DMS153 treated with DMSO at 0.1 percent for 48 hours (cell line): ENCODE results near the gene IL1RL1.

Experiments
- DNase-seq: peaks from one replicate; lab custom pipeline; 2025; ENCODE audit not compliant: unreplicated experiment; lab: John Stamatoyannopoulos, UW

Gene IL1RL1

GRCh38 chr2:102310964-102311640 is at the start of gene IL1RL1:
Gene IL1RL1, plus strand, starts transcription at chr2:102311563. Its CDS starts 26,702 bp downstream, at chr2:102338265.
- DNase-seq: no peak

DNA sequence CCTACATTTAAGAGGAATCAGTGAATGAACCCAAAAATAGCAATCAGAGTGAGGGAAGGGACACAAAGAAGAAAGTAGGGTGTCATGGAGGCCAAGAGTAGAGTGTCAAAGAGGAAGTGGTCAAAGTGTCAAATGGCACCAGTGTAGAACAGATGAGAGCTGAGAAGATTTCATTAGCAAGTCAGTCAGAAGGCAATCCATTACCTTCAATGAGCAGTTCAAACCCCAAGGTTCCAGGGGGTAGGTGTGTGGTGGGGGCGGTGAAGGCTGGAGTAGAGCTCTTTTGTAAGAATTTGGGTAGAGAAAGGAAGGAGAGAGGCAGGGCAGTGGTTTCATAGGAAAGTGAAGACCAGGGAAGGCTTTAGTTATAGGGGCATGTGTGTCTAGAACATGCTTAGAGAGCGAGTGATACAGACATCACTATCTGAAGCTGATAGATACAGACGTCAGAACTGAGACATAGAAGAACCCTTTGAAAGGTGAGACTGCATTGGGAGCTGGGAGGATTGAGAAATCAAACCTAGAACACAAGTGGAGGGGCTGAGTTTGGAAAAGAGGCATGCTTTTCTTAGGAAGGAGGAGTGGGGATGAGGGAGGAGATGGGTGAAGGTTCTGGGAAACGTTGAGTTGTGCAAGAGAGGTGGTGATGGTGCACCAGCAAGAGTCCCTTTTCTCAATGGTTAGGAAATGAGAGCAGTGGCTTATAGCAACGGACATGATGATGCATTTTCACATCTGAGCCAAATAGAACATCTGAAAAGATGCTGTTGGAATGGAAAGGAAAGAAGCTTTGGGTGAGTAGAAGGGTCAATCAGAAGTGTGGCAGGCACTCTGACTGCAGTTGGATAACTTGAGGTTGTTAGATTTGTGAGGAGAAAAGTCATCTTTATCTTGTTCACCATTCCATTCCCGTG is 48.9 kb upstream of the IL1RL1 start:
- DNase-seq: no peak

- no peak for DNase-seq
Measured at GRCh38 chr2:102264952-102265351, 46.4 kb upstream of the IL1RL1 start.

DNA sequence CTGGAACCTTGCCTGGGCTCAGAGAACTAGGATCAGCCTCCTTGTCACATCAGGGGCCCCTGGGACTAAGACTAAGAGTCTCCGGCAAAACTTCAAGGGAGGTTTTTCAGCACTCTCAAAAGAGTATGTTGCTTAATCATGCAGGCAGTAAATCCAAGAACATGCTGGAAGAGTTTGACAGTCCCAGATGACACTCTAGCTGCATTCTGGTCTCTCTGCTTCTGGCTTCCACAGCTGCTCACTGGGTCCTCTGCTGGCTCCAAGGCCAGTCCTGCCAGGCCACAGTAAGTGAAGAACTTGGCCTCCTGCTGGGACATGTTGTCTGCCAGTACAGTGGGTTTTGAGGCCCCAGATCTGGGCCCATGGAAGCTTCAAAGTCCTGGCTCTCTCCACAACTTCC is 45.2 kb upstream of the IL1RL1 start:
- no peak for DNase-seq

- no peak for DNase-seq
Measured at GRCh38 chr2:102267774-102268173, 43.6 kb upstream of the IL1RL1 start.

- DNase-seq: no peak
Measured at GRCh38 chr2:102268510-102269199, 42.7 kb upstream of the IL1RL1 start.

DNA sequence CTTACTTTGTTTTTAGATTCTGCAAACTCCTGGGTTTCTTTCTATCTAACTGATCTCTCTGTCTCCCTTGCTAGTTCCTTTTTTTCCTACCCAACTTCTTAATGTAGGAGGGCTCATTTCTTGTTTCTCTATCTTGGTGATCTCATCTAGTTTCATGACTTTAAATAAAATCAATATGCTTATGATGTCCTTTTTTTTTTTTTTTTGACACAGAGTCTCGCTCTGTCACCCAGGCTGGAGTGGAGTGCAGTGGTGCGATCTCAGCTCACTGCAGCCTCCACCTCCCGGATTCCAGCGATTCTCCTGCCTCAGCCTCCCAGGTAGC is 42.2 kb upstream of the IL1RL1 start:
- no peak for DNase-seq

DNA sequence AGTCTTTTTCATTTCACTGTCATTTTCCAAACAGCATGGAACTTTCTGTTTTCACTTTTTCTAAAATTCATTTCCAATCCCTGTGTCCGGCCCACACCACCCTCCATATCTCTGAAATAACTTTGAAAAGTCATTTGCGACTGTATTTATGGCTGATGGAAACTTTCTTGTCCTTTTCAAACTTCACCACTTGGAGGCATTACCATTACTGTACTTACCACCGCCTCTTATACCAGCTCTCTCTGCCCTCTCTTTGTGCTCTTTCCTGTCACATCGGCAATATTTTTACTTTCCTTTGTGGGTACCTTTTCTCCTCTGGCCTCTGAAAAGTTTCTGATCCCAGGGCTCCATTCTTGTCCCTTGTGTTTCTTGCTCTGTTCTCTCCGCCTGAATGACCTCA is 39.5 kb upstream of the IL1RL1 start:
- no peak for DNase-seq

DNA sequence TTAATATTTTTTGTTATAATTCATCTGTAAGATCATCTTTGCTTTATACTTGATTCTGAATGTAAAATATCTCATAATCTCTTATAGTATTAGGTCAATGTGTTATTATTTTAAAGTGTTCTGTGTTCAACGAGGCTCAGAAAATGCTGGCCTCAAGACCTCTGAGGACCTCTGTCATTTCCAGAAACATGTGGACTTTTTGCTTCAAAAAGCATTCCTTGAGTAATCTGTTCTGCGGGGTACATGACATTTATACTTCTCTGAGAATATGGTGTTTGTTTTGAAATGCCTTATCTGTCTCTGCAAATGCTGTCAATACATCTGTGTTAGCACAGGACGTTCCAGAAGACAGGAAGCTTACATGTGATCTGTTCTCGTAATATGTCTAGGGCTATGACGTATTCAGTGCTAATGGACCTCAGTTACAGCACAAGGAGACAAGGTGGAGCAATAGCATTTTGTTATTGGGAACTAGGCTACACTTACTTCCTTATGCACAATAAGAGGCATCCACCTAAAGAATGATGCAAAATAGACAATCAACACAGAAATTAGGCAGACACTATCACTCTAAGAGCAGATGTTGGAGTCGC is 37.6 kb upstream of the IL1RL1 start:
- no peak for DNase-seq

DNA sequence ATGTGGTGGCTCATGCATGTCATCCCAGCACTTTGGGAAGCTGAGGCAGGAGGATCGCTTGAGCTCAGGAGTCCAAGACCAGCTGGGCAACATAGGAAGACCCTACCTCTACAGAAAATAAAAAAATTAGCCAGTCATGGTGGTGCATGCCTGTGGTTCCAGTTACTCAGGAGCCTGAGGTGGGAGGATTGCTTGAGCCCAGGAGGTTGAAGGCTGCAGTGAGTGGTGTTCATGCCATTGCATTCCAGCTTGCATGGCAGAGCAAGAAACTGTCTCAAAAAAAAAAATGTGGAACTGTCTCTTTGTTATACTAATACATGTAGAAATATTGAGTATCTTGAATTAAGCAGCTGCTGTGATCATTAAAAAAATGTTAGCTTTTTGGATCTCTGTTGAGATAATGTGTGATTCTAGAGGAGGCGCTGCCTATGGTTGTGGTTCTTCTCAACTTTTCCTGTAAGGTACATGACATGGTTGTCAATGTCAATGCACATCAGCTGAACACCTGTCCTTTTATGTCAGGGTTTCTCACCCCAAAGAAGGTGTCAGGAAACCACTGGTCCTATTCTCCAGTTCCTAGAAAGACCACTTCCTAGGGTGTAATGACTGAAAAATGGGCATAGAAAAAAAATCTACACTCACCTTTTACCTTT is 34.7 kb upstream of the IL1RL1 start:
- no peak for DNase-seq

GRCh38 chr2:102277202-102277700 is 34.1 kb upstream of the IL1RL1 start:
- no peak for DNase-seq

DNA sequence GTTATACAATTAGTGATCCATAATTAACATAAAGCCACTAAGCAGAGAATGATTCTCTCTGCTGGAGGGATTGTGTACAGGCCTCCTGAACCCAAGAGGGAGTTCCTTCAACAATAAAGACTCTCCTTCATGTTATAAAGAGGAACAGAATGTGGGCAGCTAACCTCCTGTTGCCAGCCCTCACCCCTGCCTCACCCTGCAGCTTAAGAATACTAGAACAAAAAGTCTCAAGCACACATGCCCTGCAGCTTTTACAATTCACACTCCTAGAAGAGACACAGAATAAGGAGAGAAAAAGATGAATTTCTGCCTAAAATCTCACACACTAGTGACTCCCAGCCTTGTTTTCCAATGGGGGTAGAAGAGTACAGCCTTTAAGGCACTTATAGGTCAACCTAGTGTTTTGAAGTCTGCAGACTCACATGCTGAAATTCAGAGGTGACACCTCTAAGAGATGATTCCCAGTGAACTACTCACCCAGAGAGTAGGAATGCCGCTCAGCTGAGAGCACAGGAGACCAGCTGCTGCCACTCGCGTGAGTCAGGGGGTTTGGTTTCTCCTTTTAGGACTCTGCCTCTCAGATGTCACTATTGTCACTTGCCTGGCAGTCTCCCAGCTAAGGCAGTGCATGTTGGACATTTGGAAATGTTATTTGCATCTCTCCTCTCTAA is 32.5 kb upstream of the IL1RL1 start:
- DNase-seq: no peak

- no peak for DNase-seq
Measured at GRCh38 chr2:102279391-102279735, 32.0 kb upstream of the IL1RL1 start.

DNA sequence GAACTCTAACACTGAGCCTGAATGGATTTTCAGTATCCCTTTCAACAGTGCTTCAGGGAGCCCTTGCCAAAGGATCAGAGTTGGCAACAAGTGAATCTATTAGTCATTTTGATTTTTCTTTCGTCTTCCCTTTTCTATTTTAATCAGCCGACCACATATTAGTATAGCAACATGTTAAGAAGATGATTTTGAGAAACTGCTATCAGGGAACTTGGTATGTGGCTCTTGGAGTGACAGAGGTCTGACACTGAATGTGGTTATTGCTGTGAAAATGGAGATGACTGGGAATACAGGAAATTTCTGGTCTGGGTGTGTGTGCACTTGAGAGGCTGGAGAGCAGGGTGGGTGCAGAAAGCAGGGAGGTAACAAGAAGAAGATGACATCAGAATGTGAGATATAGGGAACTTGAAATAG is 28.7 kb upstream of the IL1RL1 start:
- DNase-seq: no peak

GRCh38 chr2:102283996-102284395 is 27.4 kb upstream of the IL1RL1 start:
- no peak for DNase-seq

- DNase-seq: no peak
Measured at GRCh38 chr2:102284611-102285010, 26.8 kb upstream of the IL1RL1 start.

DNA sequence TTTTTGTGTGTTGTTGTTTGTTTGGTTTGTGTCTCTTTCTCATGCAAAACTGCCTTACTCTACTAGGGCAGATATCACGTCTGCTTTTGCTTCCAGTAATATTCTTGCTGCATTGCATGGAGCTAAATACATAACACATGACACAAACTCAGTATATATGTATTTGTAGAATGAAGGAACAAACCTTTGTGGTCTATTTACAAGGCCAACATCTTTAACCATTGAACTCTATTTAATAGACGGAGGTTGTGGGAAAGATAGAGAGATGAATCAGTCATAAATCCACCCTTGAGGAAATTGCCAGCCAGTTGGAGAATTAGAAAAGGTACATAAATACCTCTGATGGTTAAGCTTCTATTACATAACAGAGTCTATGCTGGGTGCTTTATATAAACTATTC is 26.0 kb upstream of the IL1RL1 start:
- DNase-seq: no peak

DNA sequence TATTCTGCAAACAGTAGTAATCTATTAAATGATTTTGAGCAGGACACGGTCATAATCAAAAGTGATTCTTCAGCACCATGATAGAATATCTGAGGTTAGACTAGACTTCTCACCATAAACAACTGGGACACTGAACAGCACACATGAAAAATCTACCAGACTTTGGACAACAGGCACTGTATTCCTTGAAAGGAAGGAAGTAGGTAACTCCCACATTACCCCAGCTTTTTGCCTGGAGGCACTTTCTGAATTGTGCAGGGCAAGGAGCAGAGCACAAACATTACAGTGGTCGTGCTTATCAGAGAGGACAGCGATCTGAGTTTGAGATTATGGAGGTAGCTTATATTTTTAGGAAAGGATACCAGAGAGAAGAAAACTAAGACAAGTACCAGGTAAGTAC is 25.3 kb upstream of the IL1RL1 start:
- DNase-seq: no peak

- DNase-seq: no peak
Measured at GRCh38 chr2:102289129-102289528, 22.2 kb upstream of the IL1RL1 start.

- DNase-seq: no peak
Measured at GRCh38 chr2:102290594-102290993, 20.8 kb upstream of the IL1RL1 start.
